Thyroid gland (tissue), 4 donors: ENCODE data around the gene CFAP251.

ENCODE experiments used
- POLR2A ChIP-seq, 2 donors: fragments of 450-650 bp; IDR thresholded peaks; one replicate each; pipeline ENCODE4 v1.6.1; 2017; ENCODE audit warnings: antibody characterized with exemption in 2 of 2, mild to moderate bottlenecking in 2 of 2, moderate library complexity in 1 of 2
- TF ChIP-seq, protein P1 (sequence below), 6 experiments: fragments of 200-600 bp in 3 of 6; fragments of 450-650 bp in 3 of 6; sonication (generic) in 3 of 6; IDR thresholded peaks; one replicate each; pipeline ENCODE4 v1.5.1; 2016 to 2019; ENCODE audit warnings: antibody characterized with exemption in 6 of 6, mild to moderate bottlenecking in 2 of 6, inconsistent platforms in 1 of 6, moderate library complexity in 1 of 6

DNA sequence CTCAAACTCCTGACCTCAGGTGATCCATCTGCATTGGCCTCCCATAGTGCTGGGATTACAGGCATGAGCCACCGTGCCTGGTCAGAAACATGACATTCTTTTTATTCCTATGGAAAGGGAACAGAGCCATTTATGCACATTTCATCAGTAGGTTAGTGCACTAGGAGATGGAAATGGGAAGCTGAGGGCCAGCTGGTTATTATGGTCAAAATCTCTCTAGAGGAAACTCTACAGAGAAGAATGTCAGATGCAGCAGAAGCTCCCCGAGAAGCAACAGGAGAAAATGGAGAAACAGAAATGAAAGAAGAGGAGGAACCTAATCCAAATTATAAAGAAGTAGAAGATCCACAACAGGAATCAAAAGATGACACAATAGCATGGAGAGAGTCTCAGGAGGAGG is 2.7 kb downstream of the CFAP251 start:
- TF ChIP-seq, protein P1, sequence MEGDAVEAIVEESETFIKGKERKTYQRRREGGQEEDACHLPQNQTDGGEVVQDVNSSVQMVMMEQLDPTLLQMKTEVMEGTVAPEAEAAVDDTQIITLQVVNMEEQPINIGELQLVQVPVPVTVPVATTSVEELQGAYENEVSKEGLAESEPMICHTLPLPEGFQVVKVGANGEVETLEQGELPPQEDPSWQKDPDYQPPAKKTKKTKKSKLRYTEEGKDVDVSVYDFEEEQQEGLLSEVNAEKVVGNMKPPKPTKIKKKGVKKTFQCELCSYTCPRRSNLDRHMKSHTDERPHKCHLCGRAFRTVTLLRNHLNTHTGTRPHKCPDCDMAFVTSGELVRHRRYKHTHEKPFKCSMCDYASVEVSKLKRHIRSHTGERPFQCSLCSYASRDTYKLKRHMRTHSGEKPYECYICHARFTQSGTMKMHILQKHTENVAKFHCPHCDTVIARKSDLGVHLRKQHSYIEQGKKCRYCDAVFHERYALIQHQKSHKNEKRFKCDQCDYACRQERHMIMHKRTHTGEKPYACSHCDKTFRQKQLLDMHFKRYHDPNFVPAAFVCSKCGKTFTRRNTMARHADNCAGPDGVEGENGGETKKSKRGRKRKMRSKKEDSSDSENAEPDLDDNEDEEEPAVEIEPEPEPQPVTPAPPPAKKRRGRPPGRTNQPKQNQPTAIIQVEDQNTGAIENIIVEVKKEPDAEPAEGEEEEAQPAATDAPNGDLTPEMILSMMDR (IDR thresholded peaks at IDR 0.05): no peak
- no peak for TF ChIP-seq POLR2A (IDR thresholded peaks at IDR 0.05)
